NCI-H128 (cell line): ENCODE results near the gene CD86.
"Not testable (repeated sequence)": the region's sequence is repeated elsewhere in the genome, so short reads cannot be mapped to it uniquely, and the experiment has no call there.

Experiments used
- DNase-seq: peaks from one replicate; lab custom pipeline; 2025; ENCODE audit not compliant: unreplicated experiment; lab: John Stamatoyannopoulos, UW

The CD86 gene, protein sequence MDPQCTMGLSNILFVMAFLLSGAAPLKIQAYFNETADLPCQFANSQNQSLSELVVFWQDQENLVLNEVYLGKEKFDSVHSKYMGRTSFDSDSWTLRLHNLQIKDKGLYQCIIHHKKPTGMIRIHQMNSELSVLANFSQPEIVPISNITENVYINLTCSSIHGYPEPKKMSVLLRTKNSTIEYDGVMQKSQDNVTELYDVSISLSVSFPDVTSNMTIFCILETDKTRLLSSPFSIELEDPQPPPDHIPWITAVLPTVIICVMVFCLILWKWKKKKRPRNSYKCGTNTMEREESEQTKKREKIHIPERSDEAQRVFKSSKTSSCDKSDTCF

DNA sequence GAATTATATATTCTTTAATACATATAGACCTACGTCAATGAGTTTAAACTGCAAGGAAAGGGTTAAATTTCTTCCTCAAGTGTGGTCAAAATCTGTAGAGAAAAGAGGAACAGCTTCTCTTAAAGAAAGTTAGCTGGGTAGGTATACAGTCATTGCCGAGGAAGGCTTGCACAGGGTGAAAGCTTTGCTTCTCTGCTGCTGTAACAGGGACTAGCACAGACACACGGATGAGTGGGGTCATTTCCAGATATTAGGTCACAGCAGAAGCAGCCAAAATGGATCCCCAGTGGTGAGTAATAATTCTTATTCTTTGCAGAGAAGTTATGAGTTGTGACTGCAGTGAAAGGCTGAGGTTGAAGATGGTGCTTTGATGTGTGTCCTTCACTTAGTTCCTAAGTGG is at the start of gene CD86:
Gene CD86, plus strand, starts transcription at position 148 of the 400 bp plus-strand sequence. Its CDS starts 128 bp downstream, at position 276.
- DNase-seq = no peak

DNA sequence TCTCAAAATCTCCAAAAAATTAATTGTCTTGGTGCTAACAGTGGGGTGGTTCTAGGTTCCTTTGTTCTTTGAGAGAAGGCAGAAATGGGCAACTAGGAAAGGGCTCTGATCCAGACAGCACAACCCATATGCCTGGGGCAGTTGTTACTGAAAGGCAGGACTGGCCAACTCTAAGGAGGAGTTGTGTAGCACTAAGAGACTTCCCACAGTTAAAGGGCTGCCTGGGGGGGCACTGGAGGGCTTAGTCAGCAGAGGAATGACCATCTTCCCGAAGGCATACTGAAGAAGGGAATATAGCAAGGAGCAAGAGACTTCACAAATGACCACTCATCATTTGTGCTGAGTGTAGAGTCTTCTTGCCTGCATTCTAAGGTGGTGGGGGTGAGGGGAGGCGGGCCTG is 48.9 kb upstream of the CD86 start:
- DNase-seq = no peak

DNA sequence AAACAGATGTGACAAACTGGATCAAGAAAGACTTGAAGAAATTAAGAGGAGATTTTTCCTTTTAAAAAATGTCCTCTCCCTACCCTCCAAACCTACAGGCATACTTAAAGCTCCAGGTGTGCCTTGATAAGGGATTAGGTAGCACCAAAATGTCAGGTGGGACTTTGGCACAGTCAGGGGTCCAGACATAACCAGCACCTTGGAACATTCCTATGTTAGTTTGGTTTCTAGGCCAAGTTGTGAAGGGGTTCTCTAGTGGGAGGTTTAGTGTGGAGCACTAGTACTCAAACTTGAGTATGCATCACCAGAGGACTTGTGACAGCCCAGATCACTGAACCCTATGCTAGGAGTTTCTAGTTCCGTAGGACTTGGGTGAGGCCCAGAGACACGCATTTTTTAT is 47.0 kb upstream of the CD86 start:
- DNase-seq = no peak

DNA sequence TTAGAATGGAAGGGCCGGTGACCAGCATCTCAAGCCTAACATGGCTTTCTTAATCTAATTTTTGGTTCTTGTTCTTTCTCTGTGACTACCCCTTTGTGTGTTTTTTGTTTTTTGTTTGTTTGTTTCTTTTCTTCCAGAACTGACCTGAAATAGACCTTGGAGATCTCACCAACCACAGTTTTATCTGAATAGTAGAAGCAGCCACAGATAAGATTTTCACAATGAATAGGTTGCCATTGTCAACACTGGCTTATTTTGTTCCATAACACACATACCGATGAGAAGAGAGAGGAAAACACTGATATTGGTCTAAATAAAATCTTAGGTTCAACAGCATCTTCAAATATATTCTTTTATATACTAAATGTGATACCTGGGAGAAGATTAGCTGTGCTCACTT is 44.7 kb upstream of the CD86 start:
- DNase-seq = no peak

DNA sequence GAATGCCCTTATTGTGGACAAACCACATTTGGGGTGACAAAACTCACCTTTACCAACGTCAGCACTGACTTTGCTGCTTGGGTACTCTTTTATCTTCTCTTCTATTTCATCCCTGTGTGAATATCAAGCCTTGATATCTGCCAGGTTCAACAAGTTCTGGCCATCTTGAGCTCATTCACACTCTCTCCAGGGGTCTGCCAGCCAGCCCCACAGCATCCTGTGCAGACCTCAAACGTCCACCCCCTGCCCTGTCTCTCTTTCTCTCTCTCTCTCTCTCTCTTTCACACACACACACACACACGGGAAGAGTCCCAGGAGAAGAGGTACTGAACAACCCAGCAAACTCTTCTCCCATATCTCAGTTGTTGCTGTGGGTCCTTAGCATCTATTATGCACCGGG is 43.8 kb upstream of the CD86 start:
- no peak for DNase-seq

DNA sequence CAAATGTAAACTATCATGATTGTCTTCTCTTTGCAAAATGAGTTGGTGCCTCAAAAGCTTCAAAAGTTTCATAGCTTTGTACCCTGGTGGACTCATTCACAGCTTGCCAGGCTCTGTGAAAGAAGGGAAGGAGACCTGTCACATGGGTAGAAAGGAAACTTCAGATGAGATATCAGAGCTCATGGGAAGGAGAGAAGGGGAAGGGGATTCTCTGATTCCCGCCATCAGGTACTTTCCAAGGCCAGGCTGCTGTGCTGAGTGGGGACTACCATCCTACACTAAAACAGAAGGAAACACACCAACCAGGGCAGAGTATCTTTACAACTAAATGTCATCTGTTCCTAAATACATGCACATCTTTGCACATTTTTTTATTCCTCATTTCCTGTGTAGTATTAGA is 42.3 kb upstream of the CD86 start:
- no peak for DNase-seq

DNA sequence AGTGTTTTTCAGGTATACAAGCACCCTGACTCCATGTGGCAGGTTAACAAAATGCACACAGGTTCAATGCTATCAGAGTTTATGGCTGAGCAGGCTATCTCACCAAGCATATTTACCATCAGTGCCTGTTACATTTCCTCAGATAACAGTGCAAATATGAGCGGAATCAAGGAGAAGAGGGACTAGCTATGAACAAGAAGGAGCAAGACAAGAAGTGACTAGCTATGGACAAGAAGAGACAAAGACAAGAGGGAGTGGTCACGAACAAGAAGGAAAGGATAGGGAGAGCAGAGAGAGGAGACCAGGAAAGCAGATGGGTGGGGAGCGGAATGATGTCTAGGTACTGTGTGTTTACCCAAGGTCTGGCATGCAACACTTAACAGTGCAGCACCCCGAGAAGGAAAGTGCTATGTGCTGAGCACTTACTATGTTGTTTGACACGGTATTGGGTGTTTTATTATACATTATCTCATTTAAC is 41.7 kb upstream of the CD86 start:
- no peak for DNase-seq

DNA sequence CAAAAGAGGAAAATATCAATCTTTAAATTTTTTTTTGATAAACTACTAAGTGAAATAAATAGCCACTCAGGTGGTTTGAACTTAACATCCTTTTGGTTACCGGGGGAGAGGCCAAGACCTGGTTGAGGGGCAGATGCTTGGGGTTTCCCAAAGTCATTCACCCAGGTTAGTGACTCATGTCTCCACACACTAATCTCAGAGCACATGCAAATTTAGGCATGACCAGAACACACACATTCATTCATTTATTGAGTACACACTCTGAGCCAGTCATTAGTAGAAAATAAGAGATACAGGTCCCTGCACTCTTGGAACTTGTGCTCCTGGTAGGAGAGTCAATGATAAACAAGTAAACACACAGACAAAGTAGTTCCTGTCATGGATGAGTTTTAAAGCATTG is 40.4 kb upstream of the CD86 start:
- no peak for DNase-seq

DNA sequence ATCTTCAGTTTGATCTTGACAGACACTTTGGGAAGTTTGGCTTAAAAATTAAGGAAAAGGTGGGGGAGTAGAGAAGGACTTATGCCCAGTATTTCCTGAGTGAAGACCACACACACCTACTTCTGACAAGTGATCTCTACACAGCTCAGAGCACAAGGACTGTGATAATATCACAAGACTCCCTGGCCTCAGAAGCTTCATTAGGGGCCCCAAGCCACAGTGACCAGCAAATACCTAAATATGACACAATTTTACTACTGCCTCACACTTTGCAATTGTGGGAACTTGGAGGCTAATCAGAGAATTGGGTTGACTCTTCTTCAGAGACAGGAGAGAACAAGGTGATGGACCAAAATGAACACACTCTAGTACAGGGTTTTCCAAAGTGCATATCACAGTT is 35.7 kb upstream of the CD86 start:
- DNase-seq = no peak

DNA sequence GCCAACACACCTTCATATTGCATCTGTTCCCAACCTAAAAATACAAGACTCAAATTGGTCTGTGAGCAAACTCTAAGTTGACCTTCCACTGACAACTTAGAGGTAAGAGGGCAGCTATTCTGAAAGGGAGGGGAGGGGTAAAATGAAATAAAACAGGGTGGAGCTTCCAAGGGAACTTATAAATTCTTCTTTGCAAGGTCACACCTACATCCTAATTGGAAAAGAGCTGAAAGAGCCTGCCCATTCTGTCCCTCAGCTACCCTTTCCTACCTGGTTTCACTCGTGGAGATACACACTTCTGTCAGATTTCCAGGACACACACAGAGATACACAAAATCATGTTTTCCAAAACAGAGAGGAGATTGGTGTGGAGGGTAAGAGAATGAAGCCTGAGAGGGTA is 34.1 kb upstream of the CD86 start:
- DNase-seq = no peak

DNA sequence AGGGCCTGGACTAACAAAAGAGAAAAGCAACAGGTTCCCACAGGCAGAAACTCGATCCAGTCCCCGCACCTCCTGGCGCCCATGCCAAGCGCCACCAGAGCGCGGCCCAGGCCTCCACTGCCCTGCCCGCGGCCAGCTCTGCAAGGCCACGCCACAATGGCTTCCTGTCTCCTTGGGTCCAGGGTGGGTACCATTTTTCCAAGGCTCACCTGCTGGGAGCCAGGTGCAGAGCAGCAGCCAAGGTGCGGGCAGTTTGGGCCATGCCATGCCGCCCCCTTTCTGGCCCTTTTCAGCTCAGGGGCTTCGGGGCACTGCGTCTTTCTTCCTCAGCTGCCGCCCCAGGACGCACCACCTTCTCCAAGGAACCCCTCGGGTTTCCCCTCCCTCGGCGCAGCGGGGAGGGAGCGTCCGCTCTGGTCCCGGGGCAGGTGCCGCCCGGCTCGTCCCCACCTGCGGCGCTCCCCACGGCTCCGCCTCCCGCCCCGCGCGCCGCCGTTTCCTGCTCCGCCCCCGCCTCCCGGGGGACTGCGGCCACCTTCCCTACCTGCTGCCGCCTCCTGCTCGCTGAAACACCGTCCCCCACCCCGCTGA is 33.3 kb upstream of the CD86 start, which contains the start of gene ILDR1:
Gene ILDR1, minus strand, starts transcription at position 437 of the 591 bp plus-strand sequence. Its CDS starts 170 bp downstream, at position 267.
- DNase-seq = no peak

DNA sequence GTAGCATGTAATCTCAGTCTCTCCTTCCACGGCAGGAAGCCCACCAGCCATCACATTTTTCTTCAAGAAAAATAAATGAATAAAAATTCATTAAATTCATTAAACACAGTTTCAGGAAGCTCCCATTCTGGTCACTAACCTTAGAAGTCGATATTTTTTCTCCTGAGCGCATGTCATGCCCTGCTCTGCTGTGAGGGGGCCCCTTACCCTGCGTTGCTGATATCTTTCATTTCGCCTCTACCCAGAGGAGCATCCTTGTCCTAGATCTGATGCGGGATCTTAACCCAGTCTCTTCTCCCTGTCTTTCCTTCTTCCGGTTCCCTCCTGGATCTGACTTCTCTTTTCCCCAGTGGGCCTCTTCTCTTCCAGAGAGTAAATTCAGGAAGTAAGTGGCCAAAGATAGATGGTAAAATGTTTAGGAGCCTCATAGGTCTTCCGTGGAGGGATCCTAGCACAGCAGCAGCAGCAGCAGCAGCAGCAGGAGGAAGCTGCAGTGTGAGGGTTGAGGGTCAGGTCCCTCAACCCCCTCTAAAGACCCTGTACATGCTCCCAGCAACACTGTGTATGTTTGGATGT is 31.7 kb upstream of the CD86 start:
- no peak for DNase-seq

DNA sequence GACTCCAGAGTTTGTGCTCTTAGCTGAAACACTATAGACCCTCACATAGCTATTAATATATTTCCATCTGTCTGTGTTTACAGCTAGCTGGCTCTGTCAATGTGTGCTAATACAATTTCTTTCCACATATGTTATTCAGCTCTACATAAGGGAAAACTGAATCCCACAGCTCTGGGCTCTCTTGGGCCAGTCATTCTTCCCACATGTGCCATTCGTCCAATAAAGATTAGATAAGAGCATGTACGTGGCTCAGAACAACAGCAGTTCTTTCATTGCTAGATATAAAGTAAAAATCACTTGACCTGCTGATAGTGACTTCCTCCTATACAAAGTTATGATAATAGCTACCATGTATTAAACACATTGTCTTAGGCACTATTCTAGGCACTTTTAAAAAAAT is 30.4 kb upstream of the CD86 start:
- DNase-seq = no peak

DNA sequence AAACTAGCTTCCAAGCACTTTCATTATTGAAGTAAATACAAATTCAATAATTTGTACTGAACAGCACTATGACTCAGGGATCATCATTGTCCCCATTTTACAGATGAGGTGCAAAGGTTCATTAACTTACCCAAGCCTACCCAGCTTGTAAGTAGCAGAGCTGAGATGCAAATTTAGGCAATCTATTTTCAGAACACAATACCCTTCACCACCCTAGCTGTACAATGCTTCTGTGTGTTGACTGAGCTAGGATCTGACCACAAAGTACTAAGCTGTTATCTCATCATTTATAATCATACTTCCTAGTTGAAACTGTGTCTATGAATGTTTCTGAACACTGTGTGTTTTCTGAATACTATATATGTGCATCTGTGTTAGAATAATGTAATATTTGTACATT is 29.9 kb upstream of the CD86 start:
- no peak for DNase-seq

DNA sequence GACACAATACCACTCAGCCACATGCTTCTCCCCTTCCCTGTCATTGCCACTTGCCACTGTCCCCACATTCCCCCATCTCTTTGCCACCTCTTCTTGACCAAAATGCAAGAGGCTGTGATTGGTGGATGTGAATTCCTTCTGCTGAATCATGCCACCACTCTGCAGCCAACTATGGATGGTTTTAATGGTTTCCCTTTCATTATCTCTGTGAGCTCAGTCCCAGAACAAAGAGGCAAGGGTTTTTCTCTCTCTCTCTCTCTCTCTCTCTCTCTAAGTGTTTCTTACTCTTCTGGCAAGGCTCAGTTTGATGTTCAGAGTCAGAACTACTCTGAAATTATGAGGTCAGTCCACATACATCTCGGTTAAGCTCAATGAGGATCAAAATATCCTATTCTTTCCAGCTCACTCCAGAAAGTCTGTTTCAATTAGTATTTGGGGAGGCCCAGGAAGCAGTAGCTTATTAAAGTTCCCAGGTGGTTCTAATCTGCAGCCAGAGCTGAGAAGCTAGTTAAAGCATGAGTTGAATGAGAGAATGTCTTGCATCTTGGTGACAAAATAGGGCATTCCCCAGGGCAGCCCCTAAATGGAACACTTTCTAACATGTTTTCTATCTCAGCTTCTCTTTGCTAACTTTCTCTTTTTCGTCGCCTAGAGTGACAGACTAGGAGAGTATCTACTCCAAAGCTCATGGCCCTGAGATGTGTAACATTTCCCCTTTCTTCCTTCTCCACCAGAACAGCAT is 24.6 kb upstream of the CD86 start:
- no peak for DNase-seq

DNA sequence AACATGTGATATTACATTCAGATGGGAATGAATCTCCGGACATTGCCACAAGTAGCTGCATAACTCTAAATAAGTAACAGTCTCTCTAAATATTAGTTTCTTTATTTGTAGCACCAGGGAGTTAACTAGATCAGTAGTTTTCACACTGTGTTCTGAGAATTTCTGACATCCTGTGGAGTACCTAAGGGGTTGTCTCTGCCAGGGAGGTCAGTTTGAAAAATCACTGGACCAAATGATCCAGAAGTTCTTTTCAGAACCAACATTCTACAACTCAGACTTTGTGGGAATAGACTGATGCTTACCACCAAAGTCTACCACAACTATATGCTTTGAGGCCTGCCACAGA is 24.1 kb upstream of the CD86 start:
- no peak for DNase-seq

DNA sequence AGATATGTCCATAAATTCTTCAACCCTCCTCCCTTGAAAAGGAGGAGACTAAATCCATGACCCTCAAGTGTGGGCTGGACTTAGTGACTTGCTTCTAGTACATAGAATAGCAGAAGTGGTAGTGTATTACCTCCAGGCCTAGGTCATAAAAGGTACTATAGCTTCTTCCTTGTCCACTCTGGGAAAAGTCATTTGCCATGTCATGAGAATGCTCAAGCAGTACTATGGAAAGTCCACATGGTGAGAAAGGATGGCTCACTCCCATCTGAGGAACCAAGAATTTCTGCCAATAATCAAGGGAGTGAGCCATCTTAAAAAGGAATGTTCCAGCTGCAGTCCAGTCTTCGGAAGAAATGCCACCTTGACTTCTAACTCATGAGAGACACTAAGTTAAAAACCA is 22.6 kb upstream of the CD86 start:
- DNase-seq = no peak

DNA sequence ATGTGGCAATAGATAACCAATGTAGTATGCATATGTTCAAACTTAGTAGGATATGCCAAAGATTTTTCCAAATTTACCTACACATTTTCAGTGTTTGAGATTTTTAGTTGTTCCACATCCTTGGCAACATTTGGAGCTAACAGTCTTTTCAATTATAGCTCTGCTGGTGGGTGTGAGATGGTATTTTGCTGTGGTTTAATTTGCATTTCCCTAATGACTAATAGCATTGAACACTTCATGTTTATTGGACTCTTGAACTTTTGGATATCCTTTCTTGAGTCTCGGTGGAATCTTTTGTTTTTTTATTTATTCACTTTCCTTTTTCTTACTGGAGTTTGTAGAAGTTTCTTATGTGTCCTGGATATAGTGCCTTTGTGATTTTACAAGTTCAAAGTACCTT is 22.1 kb upstream of the CD86 start:
- no peak for DNase-seq

DNA sequence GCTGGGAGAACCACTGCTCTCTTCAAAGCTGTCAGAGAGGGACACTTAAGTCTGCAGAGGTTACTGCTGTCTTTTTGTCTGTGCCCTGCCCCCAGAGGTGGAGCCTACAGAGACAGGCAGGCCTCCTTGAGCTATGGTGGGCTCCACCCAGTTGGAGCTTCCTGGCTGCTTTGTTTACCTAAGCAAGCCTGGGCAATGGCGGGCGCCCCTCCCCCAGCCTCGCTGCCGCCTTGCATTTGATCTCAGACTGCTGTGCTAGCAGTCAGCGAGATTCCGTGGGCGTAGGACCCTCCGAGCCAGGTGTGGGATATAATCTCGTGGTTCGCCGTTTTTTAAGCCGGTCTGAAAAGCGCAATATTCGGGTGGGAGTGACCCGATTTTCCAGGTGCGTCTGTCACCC is 7.9 kb upstream of the CD86 start:
- not testable (repeated sequence) for DNase-seq

DNA sequence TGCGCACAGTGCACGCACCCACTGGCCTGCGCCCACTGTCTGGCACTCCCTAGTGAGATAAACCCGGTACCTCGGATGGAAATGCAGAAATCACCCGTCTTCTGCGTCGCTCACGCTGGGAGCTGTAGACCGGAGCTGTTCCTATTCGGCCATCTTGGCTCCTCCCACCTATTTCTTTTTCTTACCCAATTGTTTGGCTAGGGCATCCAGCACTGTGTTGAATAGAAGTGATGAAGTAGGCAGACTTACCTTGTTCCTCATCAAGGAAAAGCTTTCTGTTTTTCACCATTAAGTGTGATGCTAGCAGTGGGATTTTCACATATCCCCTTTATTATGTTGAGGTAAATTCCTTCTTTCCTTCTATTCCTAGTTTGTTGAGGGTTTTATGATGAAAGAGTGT is 7.4 kb upstream of the CD86 start:
- not testable (repeated sequence) for DNase-seq

DNA sequence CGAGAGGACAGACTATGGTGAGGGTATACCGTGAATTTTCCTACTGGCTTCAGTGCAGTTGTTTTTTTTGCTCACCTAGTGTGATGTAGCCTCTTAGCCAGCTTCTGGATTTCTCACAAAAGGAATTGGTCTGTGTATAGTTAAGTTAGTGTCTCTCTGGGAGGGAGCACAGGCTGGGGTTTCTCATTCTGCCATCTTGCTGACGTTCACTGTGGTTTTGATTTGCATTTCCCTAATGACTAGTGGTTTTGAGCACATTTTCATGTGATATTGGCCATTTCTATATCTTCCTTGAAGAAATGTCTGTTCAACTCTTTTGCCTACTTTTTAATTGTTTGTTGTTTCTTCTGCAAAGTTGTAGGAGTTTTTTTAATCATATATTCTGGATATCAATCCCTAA is 2.2 kb upstream of the CD86 start:
- no peak for DNase-seq

DNA sequence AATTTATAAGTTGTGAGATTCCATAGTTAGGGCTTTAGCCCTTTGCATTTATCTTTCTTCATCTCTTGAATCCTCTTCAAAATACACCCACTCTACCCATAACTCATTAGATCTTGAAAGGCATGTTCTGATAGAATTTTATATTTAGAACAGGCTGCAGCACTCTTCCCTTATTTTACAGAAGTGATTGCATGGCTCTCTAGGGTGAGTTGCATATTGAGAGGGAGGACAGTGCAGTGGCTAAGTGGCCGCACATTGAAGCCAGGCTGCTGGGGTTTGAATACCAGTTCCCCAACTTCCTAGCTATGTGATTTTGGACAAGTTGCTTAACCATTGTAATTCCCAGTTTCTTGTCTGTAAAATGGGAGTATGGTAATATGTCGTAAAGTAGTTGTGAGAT is 2.5 kb downstream of the CD86 start:
- DNase-seq = no peak
